ENCODE measurements around the gene PGAM5. TPM values are rescaled to one million over a fixed set of nuclear protein-coding genes. Genes with fewer than 3 reads are reported as not detected.
A peak's percentile ranks its signal among the peaks of the same experiment; 100 is the strongest.

PGAM5 gene
- total and polyA plus RNA-seq, 9 of the 15 experiments (the other 6 are each of a cell fraction or from before 2014, with no cell fraction given) = 7.4 to 121 (median 69.5) TPM

DNA sequence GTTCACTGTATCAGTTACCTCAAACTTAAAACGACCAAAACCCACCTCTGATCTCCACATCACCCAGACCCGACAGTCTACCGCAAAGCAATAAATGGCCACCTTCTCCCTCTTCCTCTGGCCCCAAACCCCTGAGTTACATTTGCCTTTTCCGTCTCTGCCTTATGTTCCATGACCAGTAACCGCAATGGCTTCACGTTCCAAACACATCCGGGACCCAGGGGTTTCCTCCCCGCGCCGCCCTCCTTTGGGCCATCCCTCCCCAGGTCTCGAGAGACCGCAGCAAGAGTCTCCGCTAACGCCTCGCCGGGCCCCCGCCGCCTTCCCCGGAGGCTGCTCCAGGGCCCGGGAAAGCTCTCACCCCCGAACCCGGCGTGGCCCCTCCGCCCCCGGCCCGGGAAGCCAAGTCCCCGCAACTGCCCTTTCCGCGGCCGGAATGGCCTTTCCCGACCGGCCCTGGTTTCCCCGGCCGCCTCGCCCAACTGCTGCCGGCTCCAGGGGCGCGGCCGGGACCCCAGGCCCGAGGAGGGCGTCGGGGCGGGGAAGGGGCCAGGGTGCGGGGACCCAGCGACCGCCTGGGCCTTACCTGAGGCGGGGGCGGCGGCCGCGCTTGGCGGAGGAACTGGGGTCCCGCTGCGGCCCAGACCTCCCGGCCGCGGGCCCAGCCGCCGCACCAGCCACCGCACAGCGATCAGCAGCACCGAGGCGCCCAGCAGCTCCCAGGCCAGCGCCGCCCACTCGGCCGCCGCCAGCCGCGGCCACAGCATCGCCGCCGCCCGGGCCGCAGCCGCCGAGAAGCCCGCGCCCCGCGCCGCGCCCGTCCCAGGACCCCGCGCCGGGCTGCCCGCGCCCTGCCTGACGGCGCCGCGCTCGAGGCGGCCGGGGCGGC lies 50.6 kb downstream of the PGAM5 start, which contains the start of gene ANKLE2 (continued):
- TF ChIP-seq HLTF (IDR thresholded peaks at IDR 0.05) = 0 out of 2 replicates have a peak, but pooled peaks have one; percentile 22
- peak in 1 of 2 experiments; percentile 68; a peak in 1 of 4 replicates for TF ChIP-seq MLLT1 (IDR thresholded peaks at IDR 0.05)
- 0 out of 2 replicates have a peak, but pooled peaks have one; percentile 62 for TF ChIP-seq GATAD2B (IDR thresholded peaks at IDR 0.05; ENCODE audit: borderline replicate concordance)
- no peak for TF ChIP-seq NBN (IDR thresholded peaks at IDR 0.05; ENCODE audit: low read depth)
- no peak for TF ChIP-seq PRMT5 (CRISPR knock-in tag; IDR thresholded peaks at IDR 0.05)
- no peak for TF ChIP-seq SPI1 (IDR thresholded peaks at IDR 0.05; ENCODE audit: borderline replicate concordance, low read depth, low read length)
- no peak for TF ChIP-seq ZNF239 (CRISPR knock-in tag; IDR thresholded peaks at IDR 0.05)
- no peak for TF ChIP-seq NFIC (IDR thresholded peaks at IDR 0.05)
- TF ChIP-seq, protein P1, sequence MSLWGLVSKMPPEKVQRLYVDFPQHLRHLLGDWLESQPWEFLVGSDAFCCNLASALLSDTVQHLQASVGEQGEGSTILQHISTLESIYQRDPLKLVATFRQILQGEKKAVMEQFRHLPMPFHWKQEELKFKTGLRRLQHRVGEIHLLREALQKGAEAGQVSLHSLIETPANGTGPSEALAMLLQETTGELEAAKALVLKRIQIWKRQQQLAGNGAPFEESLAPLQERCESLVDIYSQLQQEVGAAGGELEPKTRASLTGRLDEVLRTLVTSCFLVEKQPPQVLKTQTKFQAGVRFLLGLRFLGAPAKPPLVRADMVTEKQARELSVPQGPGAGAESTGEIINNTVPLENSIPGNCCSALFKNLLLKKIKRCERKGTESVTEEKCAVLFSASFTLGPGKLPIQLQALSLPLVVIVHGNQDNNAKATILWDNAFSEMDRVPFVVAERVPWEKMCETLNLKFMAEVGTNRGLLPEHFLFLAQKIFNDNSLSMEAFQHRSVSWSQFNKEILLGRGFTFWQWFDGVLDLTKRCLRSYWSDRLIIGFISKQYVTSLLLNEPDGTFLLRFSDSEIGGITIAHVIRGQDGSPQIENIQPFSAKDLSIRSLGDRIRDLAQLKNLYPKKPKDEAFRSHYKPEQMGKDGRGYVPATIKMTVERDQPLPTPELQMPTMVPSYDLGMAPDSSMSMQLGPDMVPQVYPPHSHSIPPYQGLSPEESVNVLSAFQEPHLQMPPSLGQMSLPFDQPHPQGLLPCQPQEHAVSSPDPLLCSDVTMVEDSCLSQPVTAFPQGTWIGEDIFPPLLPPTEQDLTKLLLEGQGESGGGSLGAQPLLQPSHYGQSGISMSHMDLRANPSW (CRISPR knock-in tag; IDR thresholded peaks at IDR 0.05) = no peak
- TF ChIP-seq, protein P2, sequence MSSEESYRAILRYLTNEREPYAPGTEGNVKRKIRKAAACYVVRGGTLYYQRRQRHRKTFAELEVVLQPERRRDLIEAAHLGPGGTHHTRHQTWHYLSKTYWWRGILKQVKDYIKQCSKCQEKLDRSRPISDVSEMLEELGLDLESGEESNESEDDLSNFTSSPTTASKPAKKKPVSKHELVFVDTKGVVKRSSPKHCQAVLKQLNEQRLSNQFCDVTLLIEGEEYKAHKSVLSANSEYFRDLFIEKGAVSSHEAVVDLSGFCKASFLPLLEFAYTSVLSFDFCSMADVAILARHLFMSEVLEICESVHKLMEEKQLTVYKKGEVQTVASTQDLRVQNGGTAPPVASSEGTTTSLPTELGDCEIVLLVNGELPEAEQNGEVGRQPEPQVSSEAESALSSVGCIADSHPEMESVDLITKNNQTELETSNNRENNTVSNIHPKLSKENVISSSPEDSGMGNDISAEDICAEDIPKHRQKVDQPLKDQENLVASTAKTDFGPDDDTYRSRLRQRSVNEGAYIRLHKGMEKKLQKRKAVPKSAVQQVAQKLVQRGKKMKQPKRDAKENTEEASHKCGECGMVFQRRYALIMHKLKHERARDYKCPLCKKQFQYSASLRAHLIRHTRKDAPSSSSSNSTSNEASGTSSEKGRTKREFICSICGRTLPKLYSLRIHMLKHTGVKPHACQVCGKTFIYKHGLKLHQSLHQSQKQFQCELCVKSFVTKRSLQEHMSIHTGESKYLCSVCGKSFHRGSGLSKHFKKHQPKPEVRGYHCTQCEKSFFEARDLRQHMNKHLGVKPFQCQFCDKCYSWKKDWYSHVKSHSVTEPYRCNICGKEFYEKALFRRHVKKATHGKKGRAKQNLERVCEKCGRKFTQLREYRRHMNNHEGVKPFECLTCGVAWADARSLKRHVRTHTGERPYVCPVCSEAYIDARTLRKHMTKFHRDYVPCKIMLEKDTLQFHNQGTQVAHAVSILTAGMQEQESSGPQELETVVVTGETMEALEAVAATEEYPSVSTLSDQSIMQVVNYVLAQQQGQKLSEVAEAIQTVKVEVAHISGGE (CRISPR knock-in tag; IDR thresholded peaks at IDR 0.05) = peak in 1 of 3 experiments; percentile 11; a peak in 1 of 6 replicates
- 0 out of 2 replicates have a peak, but pooled peaks have one; percentile 27 for TF ChIP-seq TGIF2 (CRISPR knock-in tag; IDR thresholded peaks at IDR 0.05)
- no peak for TF ChIP-seq PTBP1 (IDR thresholded peaks at IDR 0.05; ENCODE audit: low read depth, low read length)
- TF ChIP-seq ZNF12 (CRISPR knock-in tag; IDR thresholded peaks at IDR 0.05) = 0 out of 2 replicates have a peak, but pooled peaks have one; percentile 10
- TF ChIP-seq KAT7 (CRISPR knock-in tag; IDR thresholded peaks at IDR 0.05; ENCODE audit: borderline replicate concordance) = 0 out of 2 replicates have a peak, but pooled peaks have one; percentile 60
- TF ChIP-seq ETS1 (conservative IDR thresholded peaks at IDR 0.05; ENCODE audit: control insufficient read depth, low read depth, low read length) = peak; percentile 50; the same call in 1 of the 2 replicates
- TF ChIP-seq GABPB1 (CRISPR knock-in tag; IDR thresholded peaks at IDR 0.05) = peak; percentile 49; the same call in 1 of the 2 replicates
- TF ChIP-seq CHD2 (IDR thresholded peaks at IDR 0.05; ENCODE audit: low read depth, low read length) = peak; percentile 62
- TF ChIP-seq EWSR1 (IDR thresholded peaks at IDR 0.05; ENCODE audit: borderline replicate concordance, low read depth, partially characterized antibody) = no peak
